GM12878 (cell line): Measurements from ENCODE around the gene NUBPL.

Experiments
- POLR2A ChIP-seq: IDR thresholded peaks from 2 replicates; pipeline ENCODE4 v1.6.1; 2011; ENCODE audit warnings: low read depth, mild to moderate bottlenecking, low read length
- TF ChIP-seq, protein P1 (sequence below), 3 experiments: IDR thresholded peaks in 2 of 3; conservative IDR thresholded peaks in 1 of 3; 2 replicates each; pipeline ENCODE4 v1.5.1; 2011; ENCODE audit warnings: low read depth in 3 of 3, low read length in 3 of 3, mild to moderate bottlenecking in 3 of 3, control low read depth in 2 of 3, moderate library complexity in 2 of 3, inconsistent platforms in 1 of 3, mixed read lengths in 1 of 3; ENCODE audit not compliant: control insufficient read depth in 2 of 3, insufficient read depth in 1 of 3; ENCODE audit errors: extremely low read depth in 1 of 3

DNA sequence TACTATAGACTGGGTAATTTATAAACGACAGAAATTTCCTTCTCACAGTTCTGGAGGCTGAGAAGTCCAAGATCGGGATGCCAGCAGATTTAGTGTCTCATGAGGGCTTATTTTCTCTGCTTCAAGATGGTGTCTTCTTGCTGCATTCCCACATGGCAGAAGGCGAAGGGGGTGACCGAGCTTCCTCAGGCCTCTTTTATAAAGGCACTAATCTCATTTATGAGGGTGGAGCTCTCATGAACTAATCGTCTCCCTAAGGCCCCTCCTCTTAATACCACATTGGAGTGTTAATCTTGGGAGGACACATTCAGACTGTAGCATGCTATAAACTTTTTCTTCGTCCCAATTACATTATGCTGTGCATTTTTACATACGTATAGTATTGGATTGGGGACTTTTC is 315.5 kb downstream of the NUBPL start:
- TF ChIP-seq, protein P1, sequence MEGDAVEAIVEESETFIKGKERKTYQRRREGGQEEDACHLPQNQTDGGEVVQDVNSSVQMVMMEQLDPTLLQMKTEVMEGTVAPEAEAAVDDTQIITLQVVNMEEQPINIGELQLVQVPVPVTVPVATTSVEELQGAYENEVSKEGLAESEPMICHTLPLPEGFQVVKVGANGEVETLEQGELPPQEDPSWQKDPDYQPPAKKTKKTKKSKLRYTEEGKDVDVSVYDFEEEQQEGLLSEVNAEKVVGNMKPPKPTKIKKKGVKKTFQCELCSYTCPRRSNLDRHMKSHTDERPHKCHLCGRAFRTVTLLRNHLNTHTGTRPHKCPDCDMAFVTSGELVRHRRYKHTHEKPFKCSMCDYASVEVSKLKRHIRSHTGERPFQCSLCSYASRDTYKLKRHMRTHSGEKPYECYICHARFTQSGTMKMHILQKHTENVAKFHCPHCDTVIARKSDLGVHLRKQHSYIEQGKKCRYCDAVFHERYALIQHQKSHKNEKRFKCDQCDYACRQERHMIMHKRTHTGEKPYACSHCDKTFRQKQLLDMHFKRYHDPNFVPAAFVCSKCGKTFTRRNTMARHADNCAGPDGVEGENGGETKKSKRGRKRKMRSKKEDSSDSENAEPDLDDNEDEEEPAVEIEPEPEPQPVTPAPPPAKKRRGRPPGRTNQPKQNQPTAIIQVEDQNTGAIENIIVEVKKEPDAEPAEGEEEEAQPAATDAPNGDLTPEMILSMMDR (IDR thresholded peaks at IDR 0.05 in 2 of 3, conservative IDR thresholded peaks at IDR 0.05 in 1 of 3; ENCODE audit: control insufficient read depth in 2 of 3, extremely low read depth in 1 of 3, insufficient read depth in 1 of 3, low read depth in 3 of 3, low read length in 3 of 3) = no peak
- no peak for TF ChIP-seq POLR2A
